HG02885 (cell line): Measurements from ENCODE around the gene MAT1A.
A peak's percentile ranks its signal among the peaks of the same experiment; 100 is the strongest.

Source experiments
- ATAC-seq: cut with Tn5 transposase; IDR thresholded peaks from one replicate; pipeline ENCODE4 v1.9.1; 2021; ENCODE audit warnings: mild to moderate bottlenecking; ENCODE audit not compliant: unreplicated experiment, poor library complexity

MAT1A gene

DNA sequence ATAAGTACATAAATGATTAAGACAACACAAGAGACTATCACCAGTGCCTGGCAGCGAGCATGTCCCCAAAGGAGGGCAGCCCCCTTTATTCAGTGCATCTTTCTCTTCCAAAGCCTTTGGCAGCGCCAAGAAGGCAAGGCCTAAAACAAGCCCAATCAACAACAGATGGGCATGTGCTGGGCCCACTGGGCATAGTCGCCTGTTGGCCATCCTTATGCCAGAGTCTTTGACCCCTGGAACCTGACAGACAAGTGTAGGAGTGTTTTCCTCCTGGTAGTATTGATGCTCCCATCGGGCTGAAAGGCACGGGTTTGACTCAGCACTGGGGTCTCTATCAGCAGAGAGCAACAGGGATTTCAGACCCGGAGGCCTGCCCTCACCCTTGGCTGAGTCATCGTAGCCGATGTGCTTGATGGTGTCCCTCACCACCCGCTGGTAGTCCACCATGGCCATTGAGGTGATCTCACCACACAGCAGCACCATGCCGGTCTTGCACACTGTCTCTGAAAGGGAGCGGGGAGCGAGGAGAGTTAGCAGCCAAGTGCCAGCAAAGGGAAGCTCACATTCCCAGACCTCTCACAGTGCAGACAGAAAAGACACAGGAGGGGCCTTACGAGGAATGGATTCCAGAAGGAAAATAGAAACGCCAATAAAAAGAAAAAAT, 5.8 kb downstream of the MAT1A start:
- no peak for ATAC-seq

DNA sequence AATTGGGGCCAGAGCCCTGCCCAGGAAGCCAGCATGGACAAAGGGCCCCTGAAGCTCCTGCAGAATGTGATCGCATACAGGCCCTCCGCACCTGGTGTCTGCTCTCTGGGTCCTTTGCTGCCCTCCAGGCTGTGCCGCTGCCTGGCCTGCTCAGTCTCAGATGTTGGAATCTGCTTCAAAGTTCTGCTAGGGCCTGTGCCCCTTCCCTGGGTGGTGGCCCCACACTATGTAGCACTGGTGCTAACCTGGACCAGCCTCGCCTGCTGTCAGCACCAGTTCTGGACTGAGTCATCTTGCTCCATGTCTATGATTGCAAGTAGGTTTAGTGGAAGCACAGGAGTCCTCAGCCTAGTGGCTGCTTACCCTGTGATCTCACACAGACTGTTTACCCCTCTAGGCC, 6.3 kb downstream of the MAT1A start:
- ATAC-seq, result no peak

DNA sequence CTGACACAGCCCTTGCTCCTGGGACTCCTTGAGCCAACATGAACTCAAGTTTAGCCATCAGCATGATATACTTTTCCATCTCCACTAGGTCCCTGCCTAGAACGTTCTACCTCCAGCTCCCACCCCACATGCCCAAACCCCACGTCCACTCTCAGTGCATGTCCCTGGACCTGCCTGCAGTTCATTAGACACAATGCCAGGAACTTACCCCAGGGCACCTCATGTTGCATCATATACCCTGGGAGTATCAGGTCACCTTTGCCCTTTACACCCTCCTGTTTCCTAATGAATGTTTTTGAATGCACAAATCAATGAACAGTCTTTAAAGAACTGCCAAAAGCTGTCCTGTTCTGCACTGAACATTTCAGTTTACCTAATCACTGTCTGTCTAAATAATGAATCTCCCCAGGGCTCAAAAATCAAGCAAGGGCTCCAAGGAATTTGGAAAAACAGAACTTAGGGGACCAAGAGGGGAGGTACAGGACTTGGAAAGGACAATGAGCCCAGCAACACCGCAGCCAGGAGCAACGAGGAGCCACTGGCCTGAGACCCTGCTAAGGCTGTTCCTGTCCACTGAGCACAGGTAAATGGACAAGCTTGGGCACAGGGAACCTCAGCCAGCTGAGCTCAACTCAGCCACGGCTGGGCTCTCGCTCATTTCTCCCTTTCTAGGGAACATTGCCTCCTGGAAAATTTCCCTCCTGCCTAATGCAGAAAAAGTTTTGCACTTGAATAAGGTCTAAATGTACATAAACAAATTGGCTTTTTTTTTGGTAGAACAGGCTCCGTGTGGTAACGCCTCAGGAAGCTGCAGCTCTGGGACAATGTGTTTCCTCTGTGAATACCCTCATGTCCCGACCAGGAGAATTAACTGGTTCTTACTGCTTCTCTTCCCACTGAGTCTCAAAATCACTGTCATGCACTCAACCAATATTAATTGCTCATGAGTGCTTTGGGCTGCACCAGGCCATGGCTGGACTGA, 7.4 kb downstream of the MAT1A start:
- no peak for ATAC-seq

DNA sequence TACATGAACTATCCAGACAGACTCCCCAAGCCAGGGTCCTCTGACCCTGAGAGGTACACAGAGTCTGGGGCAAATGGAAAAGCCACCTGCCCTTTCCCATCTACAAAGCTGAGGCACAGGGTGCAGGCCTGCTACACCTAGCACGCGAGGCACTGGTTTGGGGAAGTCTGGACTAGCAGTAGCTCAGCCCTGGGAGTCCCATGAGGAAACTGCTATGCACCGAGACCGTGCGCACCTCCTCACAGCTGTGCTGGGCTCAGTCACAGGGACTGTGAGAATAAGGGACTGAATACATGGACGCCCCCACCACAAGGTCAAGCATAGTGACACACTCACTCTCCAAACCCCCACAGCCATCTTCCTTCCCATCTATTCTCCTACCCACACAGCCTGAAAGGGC, 8.2 kb downstream of the MAT1A start:
- ATAC-seq, result peak; percentile 71

DNA sequence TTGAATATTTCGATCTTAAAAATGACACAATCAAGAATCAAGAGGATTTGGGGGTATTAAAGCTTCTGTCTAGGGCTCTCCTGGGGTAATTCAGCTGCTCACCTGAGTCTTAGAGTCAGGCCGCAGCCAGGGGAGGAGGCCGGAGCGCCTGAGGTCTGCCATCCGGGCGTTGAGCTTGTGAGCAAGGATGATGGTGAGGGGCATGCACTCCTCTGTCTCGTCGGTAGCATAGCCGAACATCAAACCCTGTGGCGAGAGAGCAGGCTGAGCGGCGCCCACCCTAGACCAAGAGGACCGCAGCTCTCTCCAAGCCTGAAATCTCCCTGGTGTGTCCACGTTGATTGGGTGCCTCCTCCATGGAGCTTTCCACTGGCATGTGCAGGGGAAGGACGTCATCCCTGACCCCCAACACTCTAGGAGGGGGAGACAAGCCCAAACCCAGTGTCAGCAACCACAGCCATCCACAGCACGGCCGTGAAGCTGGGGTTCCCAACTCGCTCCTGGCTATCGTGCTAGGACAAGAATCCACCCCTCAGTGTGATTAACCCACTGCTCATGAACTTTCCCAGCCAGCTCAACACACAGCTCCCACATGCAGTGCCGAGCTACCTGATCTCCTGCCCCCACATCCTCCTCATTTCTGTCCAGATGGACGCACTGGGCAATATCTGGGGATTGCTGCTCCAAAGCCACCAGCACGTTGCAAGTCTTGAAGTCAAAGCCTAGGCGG, 9.2 kb downstream of the MAT1A start:
- ATAC-seq, result no peak

DNA sequence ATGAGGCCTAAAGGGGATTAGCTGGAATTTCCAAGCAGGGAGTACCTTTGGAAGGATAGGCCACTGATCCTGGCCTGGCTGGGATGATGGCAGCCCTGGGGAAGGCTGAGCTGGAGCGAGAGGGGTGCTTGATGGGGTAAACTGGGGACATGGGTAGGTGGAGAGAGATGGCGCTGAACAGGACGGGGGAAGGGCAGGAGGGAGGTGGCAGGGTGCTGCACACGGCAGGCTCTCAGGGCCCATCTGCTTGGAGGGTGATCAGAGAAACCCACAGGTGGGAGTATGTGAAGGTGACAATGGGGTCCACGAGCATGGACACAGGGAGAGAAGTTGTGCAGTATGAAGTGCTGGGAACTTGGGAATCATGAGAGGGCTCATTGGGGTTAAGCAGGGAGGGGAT, 10.3 kb downstream of the MAT1A start:
- no peak for ATAC-seq

DNA sequence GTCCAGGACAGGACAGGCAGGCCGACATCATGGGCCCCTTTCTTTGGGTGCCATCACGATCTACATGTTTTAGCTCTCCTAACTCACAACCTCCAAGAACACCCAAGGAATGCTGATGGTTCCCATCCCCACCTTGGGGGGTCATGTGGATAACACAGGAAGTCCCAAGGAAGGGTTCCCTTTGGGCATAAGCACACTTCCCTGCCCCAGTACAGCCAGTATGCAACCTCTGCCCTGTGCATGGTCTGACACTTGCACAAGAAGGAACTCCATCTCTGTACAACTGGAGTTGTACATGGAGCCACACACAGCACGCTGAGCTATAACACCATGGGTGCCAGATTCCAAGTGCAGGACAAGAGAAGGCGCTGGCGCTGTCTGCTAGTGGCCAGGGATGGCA, 11.0 kb downstream of the MAT1A start:
- ATAC-seq, result no peak

DNA sequence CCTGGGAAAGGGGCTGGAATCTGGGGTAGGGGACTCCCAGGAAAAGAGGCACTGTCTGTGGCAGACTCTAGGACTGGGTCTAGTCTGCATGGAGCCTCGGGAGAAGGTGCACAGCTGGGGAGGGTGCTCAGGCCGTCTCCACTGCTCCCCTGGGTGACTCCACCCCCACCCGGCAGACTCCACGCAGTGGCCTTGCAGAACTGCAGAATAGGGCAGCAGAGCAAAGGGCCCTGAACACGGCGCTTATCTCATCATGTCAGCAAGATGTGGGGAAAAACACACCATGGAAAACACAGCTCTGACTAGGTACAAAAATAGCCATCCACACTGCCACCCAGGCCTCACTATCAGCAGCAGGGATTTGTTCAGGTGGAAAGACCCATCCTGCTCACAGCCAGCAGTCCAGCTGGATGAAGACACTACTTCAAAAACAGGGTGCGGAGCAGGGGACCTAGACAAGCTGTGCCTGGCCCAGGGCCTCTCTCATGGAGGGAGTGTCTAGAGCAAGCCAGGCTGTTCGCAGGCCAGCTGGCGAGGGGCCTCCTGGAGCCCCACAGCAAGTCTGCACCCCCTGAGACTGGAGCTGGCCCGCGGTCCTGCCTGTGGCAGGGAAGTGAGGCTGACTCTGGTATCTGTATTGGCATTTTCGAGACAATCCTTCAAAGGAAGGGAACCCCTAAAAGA, 11.7 kb downstream of the MAT1A start:
- no peak for ATAC-seq

DNA sequence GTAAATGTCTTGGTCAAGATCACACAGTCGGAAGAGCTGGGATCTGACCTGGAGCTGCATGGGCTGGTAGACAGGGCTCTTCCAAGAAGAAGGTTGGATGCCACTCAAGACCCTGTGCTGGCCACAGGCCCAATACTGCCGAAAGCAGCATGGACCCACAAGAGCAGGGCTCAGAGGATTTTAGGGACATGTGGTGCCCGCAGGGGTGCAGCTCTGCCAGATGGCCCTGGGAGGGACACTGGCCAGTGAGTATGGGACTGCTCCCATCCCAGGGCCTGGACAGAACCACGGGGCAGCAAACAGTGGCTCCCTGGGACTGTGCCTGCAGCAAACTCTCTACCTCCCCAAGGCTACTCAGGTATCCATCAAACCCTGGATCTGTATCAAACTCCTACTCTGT, 12.4 kb downstream of the MAT1A start:
- ATAC-seq, result no peak

DNA sequence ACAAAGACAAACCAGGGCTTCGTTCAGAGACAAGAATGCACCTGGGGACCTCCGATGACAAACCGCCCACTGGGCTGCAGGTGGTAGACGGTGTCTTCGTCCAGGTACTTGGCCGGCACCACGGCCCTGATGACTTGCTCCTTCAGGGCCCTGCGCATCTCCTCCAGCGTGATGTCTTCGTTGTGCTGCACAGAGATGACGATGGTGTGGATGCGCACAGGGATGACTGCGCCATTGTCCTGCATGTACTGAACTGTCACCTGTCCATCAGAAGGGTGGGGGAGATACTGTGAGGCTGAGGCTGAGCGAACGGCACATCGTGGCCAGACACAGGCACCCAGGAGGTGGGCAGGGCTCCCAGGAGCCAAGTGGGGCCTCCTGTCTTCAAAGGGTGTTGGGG, 13.1 kb downstream of the MAT1A start:
- no peak for ATAC-seq

DNA sequence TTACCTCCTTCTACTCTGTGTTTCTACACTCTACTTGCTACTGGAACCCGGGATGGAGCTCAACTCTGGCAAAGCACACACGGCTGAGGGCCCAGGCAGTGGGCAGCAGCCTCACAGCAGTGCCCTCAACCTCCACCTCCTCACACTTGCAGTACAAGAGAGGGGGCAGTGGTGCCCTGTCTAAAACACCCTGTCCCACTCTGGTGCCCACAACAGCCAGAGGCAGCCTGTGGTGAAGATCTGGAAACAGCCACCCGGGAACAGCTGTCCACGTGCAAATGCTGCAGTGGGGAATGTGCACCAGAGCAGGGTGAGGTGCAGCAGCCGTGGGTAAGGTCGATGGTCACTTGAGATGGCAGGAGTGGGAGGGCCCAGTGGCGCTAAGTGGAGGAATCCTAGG, 13.7 kb downstream of the MAT1A start:
- no peak for ATAC-seq

DNA sequence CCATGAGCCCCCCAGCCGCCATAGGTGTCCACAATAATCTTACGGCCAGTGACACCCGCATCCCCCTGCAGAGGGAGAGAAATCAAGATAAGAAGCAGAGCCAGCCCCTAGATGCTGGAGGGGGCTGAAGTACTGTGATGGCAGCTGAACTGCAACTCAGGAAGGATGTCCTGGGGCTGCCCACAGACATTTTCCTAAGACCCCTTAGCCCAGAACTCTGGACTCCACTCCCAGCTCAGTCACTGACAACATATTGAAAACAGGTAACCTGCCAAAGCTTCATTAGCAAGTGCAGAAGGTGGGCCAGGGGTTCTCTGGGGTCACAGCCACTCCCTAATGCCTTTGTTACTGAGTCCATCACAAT, 14.3 kb downstream of the MAT1A start:
- ATAC-seq, result no peak

DNA sequence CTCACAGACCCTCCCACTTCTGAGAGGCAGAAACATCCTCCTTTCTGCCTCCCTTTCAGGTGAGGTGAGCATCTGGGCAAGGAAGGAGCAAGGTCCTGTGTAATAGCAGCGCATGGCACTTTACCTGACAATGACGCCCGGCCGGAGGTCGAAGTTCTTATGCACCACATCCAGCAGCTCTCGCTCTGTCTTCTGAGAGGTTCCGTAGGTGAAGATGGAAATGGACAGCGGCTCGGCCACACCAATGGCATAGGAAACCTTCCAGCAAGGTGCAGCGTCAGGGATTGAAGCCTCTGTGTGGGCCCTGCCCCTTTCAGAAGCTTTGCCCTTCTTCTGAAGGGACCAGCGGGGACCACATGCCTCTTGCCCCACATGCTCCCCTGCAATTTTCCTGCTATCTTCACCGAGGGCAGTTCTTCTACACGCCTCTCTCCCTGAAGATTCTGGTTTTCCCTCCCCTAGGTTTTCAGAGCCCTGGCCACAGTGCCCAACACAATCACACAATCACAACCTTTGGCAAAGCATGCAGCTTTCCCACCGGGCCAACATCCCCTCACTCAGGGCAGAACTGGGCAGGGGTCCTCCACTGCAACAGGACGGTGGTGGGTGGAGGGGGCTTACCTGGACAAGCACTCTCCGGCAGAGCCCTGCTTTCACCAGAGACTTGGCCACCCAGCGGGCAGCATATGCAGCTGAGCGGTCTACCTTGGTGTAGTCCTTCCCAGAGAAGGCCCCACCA, 14.9 kb downstream of the MAT1A start:
- ATAC-seq, result no peak

DNA sequence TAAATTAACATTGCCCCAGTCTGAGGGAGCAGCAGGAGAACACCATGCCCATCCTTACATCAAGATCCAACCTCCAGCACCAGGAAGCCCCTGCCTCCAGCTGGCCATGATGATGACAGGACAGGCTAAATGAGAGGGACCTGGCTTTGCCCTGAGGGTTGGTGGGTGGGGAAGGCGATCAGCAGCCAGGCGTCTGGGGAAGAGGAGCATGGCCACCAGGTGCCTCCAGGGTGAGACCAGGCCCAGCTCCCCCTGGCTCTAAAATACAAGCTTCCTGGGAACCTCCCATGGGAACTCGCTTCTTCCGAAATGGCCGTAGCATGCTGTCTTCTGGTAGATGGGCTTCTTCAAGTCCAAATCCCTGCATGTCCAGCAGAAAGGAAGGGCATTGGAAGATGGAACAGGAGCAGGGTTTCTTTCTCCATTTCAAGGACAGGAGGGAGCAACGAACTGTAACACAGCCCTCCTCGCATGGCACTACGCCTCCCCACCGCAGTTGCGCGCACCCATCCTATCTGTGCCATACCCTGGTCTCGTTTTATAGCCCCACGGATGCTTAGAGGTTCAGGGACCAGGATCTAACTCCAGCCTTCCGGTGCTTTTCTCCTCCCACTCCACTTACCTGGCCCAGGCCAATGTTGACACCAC, 15.8 kb downstream of the MAT1A start:
- no peak for ATAC-seq

DNA sequence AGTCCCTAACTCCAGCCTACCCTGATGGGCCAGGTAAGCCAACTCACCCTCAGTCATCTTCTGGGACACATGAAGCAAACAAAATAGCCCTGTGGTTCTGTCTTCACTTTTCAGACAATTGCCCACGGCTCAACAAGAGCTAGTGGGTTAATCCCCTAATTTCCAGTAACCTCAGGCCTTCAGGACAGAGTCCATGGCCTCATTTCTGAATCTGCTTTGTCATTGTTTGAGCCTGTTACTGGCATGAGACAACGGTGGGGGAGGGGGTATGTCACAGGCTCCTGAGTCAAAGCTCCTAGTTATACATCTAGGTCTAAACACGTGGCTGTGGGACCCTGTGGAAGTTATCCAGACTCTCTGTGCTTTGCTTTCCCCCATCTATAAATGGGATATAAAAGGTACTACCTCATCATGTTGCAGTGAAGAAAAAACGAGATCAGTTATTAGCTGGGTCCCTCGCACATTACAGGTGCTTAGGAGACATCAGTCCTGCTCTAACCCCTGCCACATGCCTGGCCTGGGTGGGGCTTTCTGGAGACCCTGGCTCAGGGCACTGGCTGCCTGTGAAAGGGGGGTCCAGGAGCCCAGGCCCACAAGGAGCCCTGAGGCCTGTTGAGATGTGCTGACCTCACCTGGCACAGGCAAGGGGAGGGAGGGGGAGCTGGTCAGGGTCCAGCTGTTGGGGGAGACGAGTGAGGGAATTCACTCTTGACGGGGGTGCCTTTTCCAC, 16.5 kb downstream of the MAT1A start:
- no peak for ATAC-seq

DNA sequence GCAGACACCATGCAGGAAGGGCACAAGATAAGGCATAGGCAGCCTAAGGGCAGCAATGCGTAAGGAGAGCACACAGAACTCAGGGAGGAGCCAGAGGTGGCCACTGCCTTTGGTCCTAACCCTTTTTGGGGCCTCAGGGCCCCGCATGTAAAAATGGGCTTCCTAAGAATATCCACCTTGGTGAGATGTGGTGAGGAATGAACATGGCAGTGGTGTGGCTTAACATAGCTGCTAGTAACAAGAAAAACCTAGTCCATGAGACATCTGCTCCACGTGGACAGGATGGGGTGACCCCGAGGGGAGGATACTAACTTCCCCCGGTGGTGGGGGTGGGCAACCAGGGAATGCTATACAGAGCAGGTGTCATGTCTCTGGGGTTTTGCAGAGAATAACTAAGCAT, 18.0 kb downstream of the MAT1A start:
- ATAC-seq, result no peak

DNA sequence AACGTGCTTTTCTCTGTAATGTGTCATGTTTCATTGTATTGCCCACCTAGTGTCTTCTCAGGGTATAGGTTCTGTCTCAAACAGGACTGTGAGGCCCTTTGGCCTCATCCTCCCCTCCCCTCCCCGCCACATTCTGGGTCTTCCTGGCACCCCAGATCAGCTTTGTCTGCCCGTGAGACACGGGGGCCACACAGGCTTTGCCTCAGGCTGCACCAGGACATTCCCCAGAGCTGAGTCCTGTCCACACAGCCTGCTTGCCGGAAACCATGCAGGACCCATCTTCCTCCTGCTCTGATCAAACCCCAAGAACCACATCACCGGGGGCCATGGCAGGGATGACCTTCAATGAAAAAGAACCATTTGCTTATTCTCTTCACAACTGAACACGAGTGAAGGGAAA, 18.6 kb downstream of the MAT1A start:
- no peak for ATAC-seq

DNA sequence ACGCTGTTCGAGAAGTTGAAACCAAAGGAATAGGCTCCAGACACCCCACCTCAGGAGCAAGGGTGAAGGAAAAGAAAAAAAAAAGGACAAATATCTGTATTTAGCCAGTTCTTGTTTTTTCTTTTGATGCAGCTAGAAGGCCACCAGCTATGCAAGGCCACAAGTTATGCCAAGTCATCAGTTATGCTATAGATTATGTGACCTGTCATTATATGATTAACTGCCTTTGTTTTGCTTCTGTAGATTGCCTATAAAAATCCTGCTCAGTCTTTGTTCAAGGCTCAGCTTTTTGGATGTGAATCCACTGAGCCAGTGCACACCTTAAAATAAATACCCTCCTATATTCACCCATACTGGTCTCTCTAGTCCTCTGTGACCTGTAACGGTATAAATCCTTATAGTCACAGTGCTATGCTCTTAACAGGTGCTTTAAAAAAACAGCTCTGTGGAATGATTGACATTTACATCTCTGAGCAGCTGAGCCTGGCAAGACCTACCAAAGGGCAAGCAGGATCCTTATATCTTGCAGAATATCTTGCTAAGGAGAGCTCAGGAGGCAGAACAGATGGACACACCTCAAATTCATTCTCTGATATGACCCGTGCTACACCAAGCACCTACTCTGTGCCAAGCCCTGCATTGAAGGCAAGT, 20.4 kb downstream of the MAT1A start:
- ATAC-seq, result no peak
